Measurements from ENCODE around the gene NBPF1.
"Not testable (repeated sequence)": the region's sequence is repeated elsewhere in the genome, so short reads cannot be mapped to it uniquely, and the experiment has no call there.

The NBPF1 gene

GRCh38 chr1:16621681-16622315 lies 8.4 kb upstream of the NBPF1 start:
- not testable (repeated sequence) for DNase-seq

GRCh38 chr1:16621300-16621658 lies 7.9 kb upstream of the NBPF1 start:
- no peak for DNase-seq

- DNase-seq, result not testable (repeated sequence)
Measured at GRCh38 chr1:16619803-16620501, 6.6 kb upstream of the NBPF1 start.

GRCh38 chr1:16618719-16619118 lies 5.4 kb upstream of the NBPF1 start:
- no peak for DNase-seq

GRCh38 chr1:16617778-16618580 lies 4.6 kb upstream of the NBPF1 start:
- no peak for DNase-seq

GRCh38 chr1:16617114-16617631 lies 3.8 kb upstream of the NBPF1 start:
- DNase-seq, result no peak

- no peak for DNase-seq
Measured at GRCh38 chr1:16615253-16616252, 2.2 kb upstream of the NBPF1 start.

- DNase-seq, result no peak
Measured at GRCh38 chr1:16614361-16615252, 1.2 kb upstream of the NBPF1 start.

GRCh38 chr1:16612332-16613172 lies 812 bp downstream of the NBPF1 start:
- no peak for DNase-seq

- not testable (repeated sequence) for DNase-seq
Measured at GRCh38 chr1:16611981-16612331, 1.4 kb downstream of the NBPF1 start.

GRCh38 chr1:16611164-16611563 lies 2.2 kb downstream of the NBPF1 start:
- DNase-seq, result not testable (repeated sequence)

GRCh38 chr1:16610553-16610952 lies 2.8 kb downstream of the NBPF1 start:
- DNase-seq, result not testable (repeated sequence)

- DNase-seq, result not testable (repeated sequence)
Measured at GRCh38 chr1:16609761-16610160, 3.6 kb downstream of the NBPF1 start.

- DNase-seq, result no peak
Measured at GRCh38 chr1:16608838-16609560, 4.4 kb downstream of the NBPF1 start.

GRCh38 chr1:16607853-16608815 lies 5.2 kb downstream of the NBPF1 start:
- DNase-seq, result not testable (repeated sequence)

- no peak for DNase-seq
Measured at GRCh38 chr1:16607433-16607851, 5.9 kb downstream of the NBPF1 start.

- not testable (repeated sequence) for DNase-seq
Measured at GRCh38 chr1:16606666-16607432, 6.5 kb downstream of the NBPF1 start.

Measured in NCI-H1694 (cell line).